Measurements from ENCODE around the gene SERP2.

GRCh38 chr13:44336934-44337333 is 36.7 kb upstream of the SERP2 start:
- TF ChIP-seq, protein P1, sequence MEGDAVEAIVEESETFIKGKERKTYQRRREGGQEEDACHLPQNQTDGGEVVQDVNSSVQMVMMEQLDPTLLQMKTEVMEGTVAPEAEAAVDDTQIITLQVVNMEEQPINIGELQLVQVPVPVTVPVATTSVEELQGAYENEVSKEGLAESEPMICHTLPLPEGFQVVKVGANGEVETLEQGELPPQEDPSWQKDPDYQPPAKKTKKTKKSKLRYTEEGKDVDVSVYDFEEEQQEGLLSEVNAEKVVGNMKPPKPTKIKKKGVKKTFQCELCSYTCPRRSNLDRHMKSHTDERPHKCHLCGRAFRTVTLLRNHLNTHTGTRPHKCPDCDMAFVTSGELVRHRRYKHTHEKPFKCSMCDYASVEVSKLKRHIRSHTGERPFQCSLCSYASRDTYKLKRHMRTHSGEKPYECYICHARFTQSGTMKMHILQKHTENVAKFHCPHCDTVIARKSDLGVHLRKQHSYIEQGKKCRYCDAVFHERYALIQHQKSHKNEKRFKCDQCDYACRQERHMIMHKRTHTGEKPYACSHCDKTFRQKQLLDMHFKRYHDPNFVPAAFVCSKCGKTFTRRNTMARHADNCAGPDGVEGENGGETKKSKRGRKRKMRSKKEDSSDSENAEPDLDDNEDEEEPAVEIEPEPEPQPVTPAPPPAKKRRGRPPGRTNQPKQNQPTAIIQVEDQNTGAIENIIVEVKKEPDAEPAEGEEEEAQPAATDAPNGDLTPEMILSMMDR (IDR thresholded peaks at IDR 0.05), result no peak
- no peak for TF ChIP-seq POLR2A (IDR thresholded peaks at IDR 0.05)
